Measurements from ENCODE around the gene ACADM. TPM values are rescaled to one million over a fixed set of nuclear protein-coding genes. Genes with fewer than 3 reads are reported as not detected.

Gene ACADM
- total RNA-seq, 1 donor from 2014 or later, result 42.1 TPM

GRCh38 chr1:75707191-75707590 lies 17.3 kb upstream of the ACADM start:
- H3K36me3 ChIP-seq, result no peaks in the 10 kb centered on the region
- no peak overlapping the region for H3K27ac ChIP-seq
- no peak for ATAC-seq
- intact Hi-C loops (cut with DNase I), result no loop called here
- no peak for TF ChIP-seq CTCF (IDR thresholded peaks at IDR 0.05)
- no peaks in the 10 kb centered on the region for H3K4me1 ChIP-seq
- no peak overlapping the region for H3K4me3 ChIP-seq
- DNase-seq, result no peak
- no peaks in the 10 kb centered on the region for H3K9me3 ChIP-seq
- H3K27me3 ChIP-seq, result no peaks in the 10 kb centered on the region

GRCh38 chr1:75708910-75709309 lies 15.6 kb upstream of the ACADM start:
- Histone ChIP-seq H3K27ac (no peak overlapping the region), H3K4me3 (no peak overlapping the region), H3K4me1 (no peaks in the 10 kb centered on the region), H3K36me3 (no peaks in the 10 kb centered on the region), H3K9me3 (no peaks in the 10 kb centered on the region), H3K27me3 (no peaks in the 10 kb centered on the region)
- TF ChIP-seq CTCF (IDR thresholded peaks at IDR 0.05), result no peak
- intact Hi-C loops (cut with DNase I), result no loop called here
- ATAC-seq (no peak), DNase-seq (no peak)

GRCh38 chr1:75710832-75711231 lies 13.7 kb upstream of the ACADM start:
- Histone ChIP-seq H3K9me3 (no peaks in the 10 kb centered on the region), H3K4me1 (no peaks in the 10 kb centered on the region), H3K4me3 (no peak overlapping the region), H3K27me3 (no peaks in the 10 kb centered on the region), H3K27ac (no peak overlapping the region), H3K36me3 (no peaks in the 10 kb centered on the region)
- ATAC-seq, result no peak
- TF ChIP-seq CTCF (IDR thresholded peaks at IDR 0.05), result no peak
- DNase-seq, result no peak
- intact Hi-C loops (cut with DNase I), result no loop called here

- Histone ChIP-seq H3K4me3 (no peak overlapping the region), H3K36me3 (no peaks in the 10 kb centered on the region), H3K27ac (no peak overlapping the region), H3K9me3 (no peaks in the 10 kb centered on the region), H3K4me1 (no peaks in the 10 kb centered on the region), H3K27me3 (no peaks in the 10 kb centered on the region)
- no peak for TF ChIP-seq CTCF (IDR thresholded peaks at IDR 0.05)
- ATAC-seq, result no peak
- intact Hi-C loops (cut with DNase I), result no loop called here
- DNase-seq, result no peak
These were observed 12.7 kb upstream of the ACADM start for GRCh38 chr1:75711846-75712245.

- TF ChIP-seq CTCF (IDR thresholded peaks at IDR 0.05), result no peak
- Histone ChIP-seq H3K9me3 (no peaks in the 10 kb centered on the region), H3K4me3 (no peak overlapping the region), H3K27me3 (no peaks in the 10 kb centered on the region), H3K4me1 (no peaks in the 10 kb centered on the region), H3K36me3 (no peaks in the 10 kb centered on the region), H3K27ac (no peak overlapping the region)
- intact Hi-C loops (cut with DNase I), result no loop called here
- DNase-seq, result no peak
- ATAC-seq, result no peak
These were observed 12.2 kb upstream of the ACADM start for GRCh38 chr1:75712306-75712705.

- TF ChIP-seq CTCF (IDR thresholded peaks at IDR 0.05), result no peak
- no peak for DNase-seq
- intact Hi-C loops (cut with DNase I), result no loop called here
- Histone ChIP-seq H3K4me3 (no peak overlapping the region), H3K9me3 (no peaks in the 10 kb centered on the region), H3K4me1 (no peaks in the 10 kb centered on the region), H3K27ac (no peak overlapping the region), H3K36me3 (no peaks in the 10 kb centered on the region), H3K27me3 (no peaks in the 10 kb centered on the region)
- no peak for ATAC-seq
These were observed 4.7 kb upstream of the ACADM start for GRCh38 chr1:75719810-75720209.
